Effector CD8-positive, alpha-beta T cell (primary cell): Measurements from ENCODE around the gene GAST.
A peak's percentile ranks its signal among the peaks of the same experiment; 100 is the strongest.
"Not testable (repeated sequence)": the region's sequence is repeated elsewhere in the genome, so short reads cannot be mapped to it uniquely, and the experiment has no call there.

Experiments
- DNase-seq: peaks from one replicate; lab custom pipeline; 2025; lab: John Stamatoyannopoulos, UW

Gene GAST

GRCh38 chr17:41683441-41684007 lies 28.6 kb upstream of the GAST start:
- DNase-seq = no peak

- no peak for DNase-seq
Measured at GRCh38 chr17:41684035-41684434, 28.1 kb upstream of the GAST start.

GRCh38 chr17:41685753-41686152 lies 26.4 kb upstream of the GAST start:
- not testable (repeated sequence) for DNase-seq

- DNase-seq = no peak
Measured at GRCh38 chr17:41686281-41686680, 25.9 kb upstream of the GAST start.

- peak; percentile 51 for DNase-seq
Measured at GRCh38 chr17:41687828-41688640, 24.1 kb upstream of the GAST start.

GRCh38 chr17:41688641-41689496 lies 23.3 kb upstream of the GAST start, which contains the start of gene EIF1:
TSS of gene EIF1 (plus strand) at chr17:41688885. CDS start at chr17:41689039, 154 bp downstream.
- peak; percentile 98 for DNase-seq

- peak; percentile 19 for DNase-seq
Measured at GRCh38 chr17:41689497-41690299, 22.4 kb upstream of the GAST start.

GRCh38 chr17:41690497-41690896 lies 21.6 kb upstream of the GAST start:
- DNase-seq = no peak

- no peak for DNase-seq
Measured at GRCh38 chr17:41691031-41691777, 20.9 kb upstream of the GAST start.

- DNase-seq = no peak
Measured at GRCh38 chr17:41692722-41693521, 19.2 kb upstream of the GAST start.

- DNase-seq = no peak
Measured at GRCh38 chr17:41695134-41695661, 16.9 kb upstream of the GAST start.

- peak; percentile 73 for DNase-seq
Measured at GRCh38 chr17:41695954-41696757, 16.0 kb upstream of the GAST start.

GRCh38 chr17:41697122-41697962 lies 14.8 kb upstream of the GAST start:
- no peak for DNase-seq

GRCh38 chr17:41700843-41701242 lies 11.3 kb upstream of the GAST start:
- DNase-seq = not testable (repeated sequence)

GRCh38 chr17:41702712-41703111 lies 9.4 kb upstream of the GAST start:
- no peak for DNase-seq

- DNase-seq = no peak
Measured at GRCh38 chr17:41705271-41705991, 6.7 kb upstream of the GAST start.
